ENCODE results near the gene SNCA. TPM values are rescaled to one million over a fixed set of nuclear protein-coding genes. Genes with fewer than 3 reads are reported as not detected.

The SNCA gene
- total RNA-seq, 1 donor from 2014 or later, result 3.1 TPM

DNA sequence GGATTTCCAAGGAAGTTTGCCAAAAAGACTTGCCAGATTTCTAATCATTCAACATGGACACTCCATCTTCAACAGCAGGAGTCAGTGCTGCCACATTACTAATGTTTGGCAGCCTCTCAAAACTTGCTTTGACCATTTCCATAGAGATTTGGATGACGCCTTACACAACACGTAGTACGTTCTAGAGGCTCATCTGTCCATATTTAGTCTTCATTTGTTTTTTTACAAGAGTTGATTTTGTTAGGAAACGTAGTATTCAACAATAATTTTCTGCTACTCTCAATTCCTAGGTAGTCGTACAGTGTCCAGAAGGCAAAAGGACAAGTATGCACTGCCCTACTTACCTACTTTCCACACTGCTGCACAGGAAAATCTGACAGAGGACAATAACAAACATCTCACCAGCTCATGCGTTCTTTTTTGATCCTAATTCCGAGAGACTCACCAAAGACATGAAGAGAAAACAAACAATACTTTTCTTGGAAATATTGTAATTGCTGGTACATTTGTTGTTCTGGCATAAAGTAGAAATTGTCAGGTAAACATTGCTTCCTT, 117.3 kb downstream of the SNCA start:
- TF ChIP-seq, protein P1, sequence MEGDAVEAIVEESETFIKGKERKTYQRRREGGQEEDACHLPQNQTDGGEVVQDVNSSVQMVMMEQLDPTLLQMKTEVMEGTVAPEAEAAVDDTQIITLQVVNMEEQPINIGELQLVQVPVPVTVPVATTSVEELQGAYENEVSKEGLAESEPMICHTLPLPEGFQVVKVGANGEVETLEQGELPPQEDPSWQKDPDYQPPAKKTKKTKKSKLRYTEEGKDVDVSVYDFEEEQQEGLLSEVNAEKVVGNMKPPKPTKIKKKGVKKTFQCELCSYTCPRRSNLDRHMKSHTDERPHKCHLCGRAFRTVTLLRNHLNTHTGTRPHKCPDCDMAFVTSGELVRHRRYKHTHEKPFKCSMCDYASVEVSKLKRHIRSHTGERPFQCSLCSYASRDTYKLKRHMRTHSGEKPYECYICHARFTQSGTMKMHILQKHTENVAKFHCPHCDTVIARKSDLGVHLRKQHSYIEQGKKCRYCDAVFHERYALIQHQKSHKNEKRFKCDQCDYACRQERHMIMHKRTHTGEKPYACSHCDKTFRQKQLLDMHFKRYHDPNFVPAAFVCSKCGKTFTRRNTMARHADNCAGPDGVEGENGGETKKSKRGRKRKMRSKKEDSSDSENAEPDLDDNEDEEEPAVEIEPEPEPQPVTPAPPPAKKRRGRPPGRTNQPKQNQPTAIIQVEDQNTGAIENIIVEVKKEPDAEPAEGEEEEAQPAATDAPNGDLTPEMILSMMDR (IDR thresholded peaks at IDR 0.05), result no peak
- Mint-ChIP-seq H3K27me3 (ENCODE audit: low read depth) (no peaks in the 10 kb centered on the region), H3K4me1 (ENCODE audit: low read depth) (peaks cover 2% of the 10 kb centered on the region), H3K4me3 (ENCODE audit: unreplicated experiment) (no peak overlapping the region), H3K36me3 (ENCODE audit: low read depth) (no peaks in the 10 kb centered on the region), H3K27ac (ENCODE audit: unreplicated experiment) (no peak overlapping the region), H3K9me3 (ENCODE audit: low read depth) (peaks cover 10% of the 10 kb centered on the region)
- DNase-seq (ENCODE audit: low spot score), result no peak

DNA sequence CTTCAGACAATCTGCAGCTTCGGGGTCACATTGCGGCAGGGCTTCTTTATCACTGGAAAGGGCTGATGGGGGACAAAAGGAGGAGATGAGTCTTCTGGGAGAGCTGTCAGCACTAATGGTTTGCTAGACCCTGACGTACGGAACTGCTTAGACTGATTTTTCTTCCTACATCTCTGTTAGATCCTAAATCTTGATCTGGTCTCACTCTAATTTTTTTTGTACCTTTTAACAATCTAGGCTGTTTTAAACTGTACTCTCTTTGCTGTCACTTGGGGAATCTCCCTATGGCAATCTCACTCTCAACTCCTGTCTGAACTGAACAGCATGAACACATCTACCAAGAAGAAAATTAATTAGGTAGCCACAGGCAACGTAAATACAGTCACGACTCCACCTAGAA, 120.1 kb downstream of the SNCA start:
- Mint-ChIP-seq H3K36me3 (ENCODE audit: low read depth) (no peaks in the 10 kb centered on the region), H3K27ac (ENCODE audit: unreplicated experiment) (no peak overlapping the region), H3K27me3 (ENCODE audit: low read depth) (no peaks in the 10 kb centered on the region), H3K9me3 (ENCODE audit: low read depth) (peaks cover 10% of the 10 kb centered on the region), H3K4me1 (ENCODE audit: low read depth) (peaks cover 12% of the 10 kb centered on the region), H3K4me3 (ENCODE audit: unreplicated experiment) (no peak overlapping the region)
- DNase-seq (ENCODE audit: low spot score), result no peak
- TF ChIP-seq, protein P1 (IDR thresholded peaks at IDR 0.05), result no peak

DNA sequence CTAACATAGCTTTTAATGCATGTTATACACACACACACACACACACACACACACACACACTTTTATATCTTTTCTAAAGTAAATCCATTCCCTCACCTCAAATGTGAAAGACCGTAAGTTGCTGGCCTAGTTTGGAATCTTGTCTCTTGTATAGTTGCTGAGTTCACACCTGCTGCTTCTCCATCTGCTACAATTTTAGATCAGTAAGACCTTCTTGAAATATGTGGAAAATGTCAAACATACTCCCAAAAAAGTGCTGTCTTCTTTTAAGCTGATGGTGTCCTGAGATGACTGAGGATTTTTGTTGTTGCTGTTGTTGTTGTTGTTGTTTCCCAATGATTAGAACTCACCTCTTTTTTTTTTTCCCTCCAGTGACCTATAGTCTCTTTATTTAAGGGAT, 121.3 kb downstream of the SNCA start:
- TF ChIP-seq, protein P1 (IDR thresholded peaks at IDR 0.05), result no peak
- Mint-ChIP-seq H3K9me3 (ENCODE audit: low read depth) (peaks cover 10% of the 10 kb centered on the region), H3K27ac (ENCODE audit: unreplicated experiment) (no peak overlapping the region), H3K27me3 (ENCODE audit: low read depth) (no peaks in the 10 kb centered on the region), H3K4me1 (ENCODE audit: low read depth) (peaks cover 15% of the 10 kb centered on the region), H3K4me3 (ENCODE audit: unreplicated experiment) (no peak overlapping the region), H3K36me3 (ENCODE audit: low read depth) (no peaks in the 10 kb centered on the region)
- no peak for DNase-seq (ENCODE audit: low spot score)

DNA sequence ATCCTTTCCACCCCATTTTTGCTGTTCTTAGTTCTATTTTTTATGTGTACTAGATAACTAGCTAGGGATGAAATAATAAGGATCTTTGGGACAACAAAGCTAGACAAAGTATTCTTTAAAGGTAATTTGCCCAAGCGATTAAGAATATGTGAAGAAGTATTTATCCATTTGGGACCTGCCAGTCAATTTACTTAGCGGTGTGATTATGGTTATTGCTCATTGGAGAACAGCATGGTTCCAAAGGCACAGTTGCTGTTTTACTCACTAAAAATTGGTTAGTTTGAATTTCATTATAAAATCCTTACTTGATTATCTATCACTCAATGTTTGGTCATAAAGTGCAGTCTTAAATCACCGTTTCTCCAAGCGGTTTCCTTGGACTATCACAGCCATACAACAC, 124.1 kb downstream of the SNCA start:
- Mint-ChIP-seq H3K27me3 (ENCODE audit: low read depth) (no peaks in the 10 kb centered on the region), H3K4me3 (ENCODE audit: unreplicated experiment) (no peak overlapping the region), H3K9me3 (ENCODE audit: low read depth) (no peaks in the 10 kb centered on the region), H3K27ac (ENCODE audit: unreplicated experiment) (no peak overlapping the region), H3K4me1 (ENCODE audit: low read depth) (peaks cover 29% of the 10 kb centered on the region), H3K36me3 (ENCODE audit: low read depth) (no peaks in the 10 kb centered on the region)
- no peak for DNase-seq (ENCODE audit: low spot score)
- TF ChIP-seq, protein P1 (IDR thresholded peaks at IDR 0.05), result no peak

DNA sequence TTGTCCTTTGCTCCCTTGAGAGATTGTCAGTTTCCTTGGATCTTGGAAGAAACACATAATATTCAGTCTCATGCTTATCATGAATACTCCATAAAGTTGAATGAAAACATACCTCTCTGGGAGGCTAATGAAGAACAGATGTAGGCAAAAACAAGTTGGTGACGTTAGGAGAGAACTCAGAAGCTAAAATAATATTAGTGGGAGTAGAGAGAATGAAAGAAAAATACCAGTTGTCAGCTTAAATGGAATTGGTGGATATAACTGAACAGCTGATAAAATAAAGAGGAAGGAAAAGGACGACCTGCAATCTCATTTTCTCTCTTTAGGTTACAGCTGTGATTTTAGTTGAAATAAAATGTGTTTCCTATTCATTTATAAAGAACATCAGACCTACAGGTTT, 124.8 kb downstream of the SNCA start:
- H3K27me3 Mint-ChIP-seq (ENCODE audit: low read depth), result no peaks in the 10 kb centered on the region
- peaks cover 29% of the 10 kb centered on the region for H3K4me1 Mint-ChIP-seq (ENCODE audit: low read depth)
- H3K4me3 Mint-ChIP-seq (ENCODE audit: unreplicated experiment), result no peak overlapping the region
- H3K9me3 Mint-ChIP-seq (ENCODE audit: low read depth), result no peaks in the 10 kb centered on the region
- DNase-seq (ENCODE audit: low spot score), result no peak
- no peaks in the 10 kb centered on the region for H3K36me3 Mint-ChIP-seq (ENCODE audit: low read depth)
- peak overlapping the region; percentile 80 for H3K27ac Mint-ChIP-seq (ENCODE audit: unreplicated experiment)
- TF ChIP-seq, protein P1 (IDR thresholded peaks at IDR 0.05), result no peak
